SIG-M5 treated with dmso at 0.1 percent for 504 hours (cell line): ENCODE results near the gene RS1.

ENCODE experiments used
- DNase-seq: peaks from one replicate; lab custom pipeline; 2025; ENCODE audit not compliant: unreplicated experiment; lab: John Stamatoyannopoulos, UW

The RS1 gene

DNA sequence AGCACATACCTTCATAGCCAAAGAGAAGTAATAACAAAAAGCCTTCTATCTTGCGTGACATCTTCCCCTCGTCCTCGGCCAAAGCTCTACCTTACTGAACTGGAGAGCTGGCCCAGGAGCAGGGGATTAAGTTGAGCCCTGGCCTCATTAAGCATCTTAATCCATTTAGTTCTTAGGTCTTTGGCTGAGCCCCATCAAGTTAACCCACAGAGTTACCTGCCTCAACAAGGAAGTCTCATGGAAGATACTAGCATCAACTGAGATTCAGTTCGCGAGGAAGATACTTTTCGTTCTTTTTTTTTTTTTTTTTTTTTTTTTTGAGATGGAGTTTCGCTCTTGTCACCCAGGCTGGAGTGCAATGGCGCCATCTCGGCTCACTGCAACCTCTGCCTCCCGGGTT lies at the start of gene RS1:
Gene RS1, minus strand, starts transcription at position 101 of the 400 bp plus-strand sequence. Its CDS starts 40 bp downstream, at position 61.
- no peak for DNase-seq

DNA sequence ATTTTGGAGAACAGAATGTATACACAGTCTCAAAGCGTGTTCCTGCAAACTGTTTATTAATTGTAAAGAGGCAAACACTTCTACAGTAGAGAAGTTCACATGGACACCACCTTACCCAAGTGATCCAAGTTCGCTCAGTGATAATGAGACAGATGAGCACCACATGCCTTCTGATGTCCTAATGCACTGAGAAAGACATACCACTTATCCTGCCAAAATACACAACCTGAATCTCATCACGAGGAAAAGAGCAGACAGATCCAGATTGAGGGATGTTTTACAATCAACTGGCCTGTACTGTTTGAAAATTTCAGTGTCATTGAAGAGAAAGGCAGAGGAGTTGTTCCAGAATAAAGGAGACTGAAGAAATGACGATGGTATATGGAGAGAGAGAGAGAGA lies 47.9 kb upstream of the RS1 start:
- DNase-seq = no peak

DNA sequence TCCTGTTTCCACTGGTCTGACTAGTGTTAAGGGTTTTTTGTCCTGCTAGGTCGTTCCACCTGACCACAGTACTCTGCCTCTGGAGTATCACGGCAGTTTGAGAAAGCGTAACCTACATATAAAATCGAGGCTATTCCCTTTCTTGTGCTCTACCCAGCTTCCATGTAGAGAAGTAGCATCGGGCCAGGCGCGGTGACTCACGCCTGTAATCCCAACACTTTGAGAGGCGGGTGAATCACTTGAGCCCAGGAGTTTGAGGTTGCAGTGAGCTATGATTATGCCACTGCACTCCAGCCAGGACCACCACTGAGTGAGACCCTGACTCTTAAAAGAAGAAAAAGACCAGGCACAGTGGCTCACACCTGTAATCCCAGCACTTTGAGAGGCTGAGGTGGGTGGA lies 43.0 kb upstream of the RS1 start:
- no peak for DNase-seq

DNA sequence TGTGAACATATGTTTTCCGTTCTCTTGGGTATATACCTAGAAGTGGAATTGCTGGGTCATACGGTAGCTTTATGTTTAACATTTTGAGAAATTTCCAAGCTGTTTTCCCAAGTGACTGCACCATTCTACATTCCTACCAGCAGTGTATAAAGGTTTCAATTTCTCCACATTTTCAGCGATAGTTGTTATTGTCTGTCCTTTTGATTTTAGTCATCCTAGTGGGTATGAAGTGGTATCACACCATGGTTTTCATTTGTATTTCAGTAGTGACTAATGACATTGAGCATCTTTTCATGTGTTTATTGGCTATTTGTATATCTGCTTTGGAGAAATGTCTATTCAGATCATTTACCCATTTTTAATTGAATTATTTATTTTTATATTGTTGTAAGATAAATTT lies 37.9 kb upstream of the RS1 start:
- no peak for DNase-seq

DNA sequence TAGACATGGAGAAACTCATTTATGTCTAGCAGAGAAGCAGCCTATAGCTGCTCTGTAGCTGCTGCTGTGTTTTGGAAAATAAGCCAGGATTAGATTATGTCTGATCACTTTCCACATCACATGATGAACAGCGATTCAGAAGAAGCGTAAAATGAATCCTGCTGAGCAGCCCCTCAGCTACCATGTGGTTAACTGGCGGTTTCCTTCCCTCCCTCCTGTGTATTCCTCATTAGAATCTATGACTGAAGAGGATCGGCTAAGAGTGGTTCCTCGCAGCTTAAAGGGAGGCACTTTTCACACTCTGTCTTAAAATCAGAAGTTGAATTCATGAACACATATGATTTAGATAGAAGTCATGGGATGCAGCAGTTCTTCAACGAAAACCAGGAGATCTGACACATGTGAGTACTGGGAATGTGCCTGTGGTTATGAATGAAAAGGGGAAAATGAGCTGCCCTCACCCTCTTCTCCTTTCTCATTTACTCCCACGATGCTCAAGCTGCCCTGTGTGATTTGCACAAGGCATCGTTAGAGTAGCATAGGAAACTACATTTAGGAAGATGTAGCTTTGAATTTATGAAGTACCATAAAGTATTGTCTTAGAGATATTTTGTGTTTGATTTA lies 35.6 kb upstream of the RS1 start, which contains the start of gene PPEF1:
Gene PPEF1, plus strand, starts transcription at position 220 of the 624 bp plus-strand sequence. Its CDS starts 136 bp downstream, at position 356.
- DNase-seq = no peak

DNA sequence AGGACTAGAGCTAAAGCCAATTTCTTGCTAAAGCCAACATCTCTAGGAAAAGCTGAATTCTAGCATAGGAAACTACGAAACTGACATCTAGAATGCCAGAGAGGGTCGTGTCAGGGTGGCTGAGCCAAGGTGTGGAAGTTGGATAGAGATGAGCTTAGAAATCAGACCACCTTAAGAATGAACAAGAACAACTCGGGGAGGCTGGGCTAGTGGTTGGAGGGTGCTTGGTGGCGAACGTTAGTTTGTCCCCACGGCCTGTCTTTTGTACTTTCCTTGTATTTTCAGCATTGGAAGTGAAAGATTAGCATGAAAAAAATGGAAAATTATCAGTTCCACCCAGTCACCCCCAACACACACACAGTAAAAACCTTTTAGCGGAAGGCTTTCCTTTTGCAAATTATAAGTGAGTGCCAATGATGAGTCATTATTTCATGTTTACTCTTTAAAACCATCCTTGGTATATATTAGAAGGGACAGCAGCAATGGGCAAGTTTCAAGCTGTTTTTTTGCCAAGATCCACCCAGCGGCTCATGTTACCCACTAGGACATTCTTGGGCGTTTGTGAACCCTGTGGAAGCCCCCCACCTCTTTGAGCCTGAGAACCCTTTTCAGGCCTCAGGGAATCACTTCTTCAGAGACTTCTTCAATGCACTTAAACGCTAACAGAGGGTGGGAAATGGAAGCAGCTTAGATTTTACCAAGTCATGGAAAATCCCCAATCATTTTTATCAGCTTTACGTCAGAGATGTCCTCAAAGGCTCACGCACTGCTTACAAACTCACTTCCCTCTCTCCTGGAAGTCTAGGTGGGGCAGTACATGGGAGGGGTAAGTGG lies 30.7 kb upstream of the RS1 start:
- DNase-seq = peak; percentile 18

DNA sequence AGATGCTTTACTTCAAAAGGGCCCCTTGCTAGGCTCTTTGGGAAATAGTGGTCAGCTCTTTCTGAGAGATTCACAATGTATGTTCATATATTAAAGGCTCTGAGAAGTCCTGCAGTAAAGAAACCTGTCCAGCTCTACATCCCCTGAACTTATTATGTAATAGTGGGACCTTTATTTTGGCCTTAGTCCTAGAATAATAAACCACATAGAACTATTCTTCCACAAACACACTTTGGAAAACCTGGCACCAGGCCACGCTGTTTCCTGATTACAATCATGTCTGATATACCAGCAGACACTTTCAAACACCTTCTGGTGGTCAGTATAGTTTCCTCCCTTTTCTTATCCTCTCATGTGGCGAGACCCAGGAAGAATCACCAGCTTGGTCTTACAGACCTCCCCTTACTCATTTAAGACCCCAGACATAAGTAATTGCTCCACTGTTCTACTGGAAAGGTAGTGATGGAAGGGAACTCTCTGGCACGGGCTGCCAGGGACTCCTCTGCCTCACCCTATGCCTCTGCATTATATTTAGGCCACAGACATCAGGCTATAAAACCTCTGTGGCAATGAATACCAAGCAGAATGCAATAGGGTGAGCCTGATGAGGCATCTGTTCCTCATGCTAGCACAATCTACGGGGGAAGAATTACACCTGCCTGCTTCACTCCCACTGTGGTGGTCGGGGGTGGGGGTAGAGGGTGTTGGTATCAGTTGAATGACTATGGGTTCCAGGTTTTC lies 29.9 kb upstream of the RS1 start:
- no peak for DNase-seq

DNA sequence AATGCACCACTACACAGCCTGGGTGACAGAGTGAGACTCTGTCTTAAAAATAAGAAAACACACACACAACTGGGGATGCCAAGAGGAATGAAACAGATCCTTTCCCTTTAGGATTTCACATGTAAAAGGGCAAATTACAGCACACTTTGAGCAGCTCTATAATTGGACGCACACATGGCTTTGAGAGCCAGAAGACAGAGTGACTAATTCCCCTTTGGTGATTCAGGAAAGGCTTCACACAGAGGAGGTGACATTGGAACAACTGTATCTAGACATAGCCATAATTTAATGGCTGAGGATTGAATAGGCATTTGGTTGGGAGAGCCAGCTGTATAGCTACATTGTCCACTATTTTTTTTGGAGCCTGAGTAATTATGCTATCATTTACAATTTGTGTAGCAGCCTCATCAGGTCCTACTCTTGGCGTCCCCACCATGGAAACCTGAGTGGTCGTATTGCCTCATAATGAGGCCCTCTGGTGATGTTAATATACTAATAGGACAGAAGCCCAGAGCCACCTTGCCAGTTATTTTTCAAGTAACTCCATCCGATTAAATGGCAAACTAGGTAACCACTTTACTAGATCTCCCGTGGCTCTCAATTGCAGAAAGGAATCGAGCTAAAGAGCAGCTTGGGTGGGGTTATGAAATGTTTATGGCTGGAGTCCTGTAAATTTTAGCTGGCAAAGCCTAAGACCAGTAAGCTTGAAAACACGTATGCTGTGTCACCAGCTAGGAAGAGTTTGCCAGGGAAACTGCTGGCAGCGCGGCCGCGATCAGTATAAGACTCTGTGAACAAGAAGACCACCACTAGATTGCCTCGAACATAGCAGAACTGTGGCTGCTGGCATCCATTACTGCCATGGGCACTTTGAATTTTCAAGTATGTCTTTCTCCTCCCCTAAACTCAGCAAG lies 27.1 kb upstream of the RS1 start:
- no peak for DNase-seq

DNA sequence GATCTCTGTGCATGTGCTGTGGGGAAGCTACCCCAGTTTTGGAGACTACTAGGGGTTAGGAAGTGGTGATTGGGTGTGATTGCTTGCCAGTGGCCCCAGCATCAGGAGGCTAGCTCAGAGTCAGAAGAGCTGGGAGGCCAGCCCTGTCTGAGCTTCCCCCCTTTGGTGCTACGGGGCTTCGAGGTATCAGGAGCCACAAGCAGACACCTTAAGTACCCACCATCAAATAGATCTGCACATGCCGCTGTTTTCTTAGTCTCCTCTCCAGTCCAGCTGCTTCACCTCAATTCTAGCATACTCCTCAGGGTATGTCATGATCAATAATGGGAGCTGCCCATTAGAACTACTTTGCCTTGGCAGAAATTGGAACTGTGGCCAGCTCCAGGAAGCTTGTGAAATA lies 24.7 kb upstream of the RS1 start:
- no peak for DNase-seq

DNA sequence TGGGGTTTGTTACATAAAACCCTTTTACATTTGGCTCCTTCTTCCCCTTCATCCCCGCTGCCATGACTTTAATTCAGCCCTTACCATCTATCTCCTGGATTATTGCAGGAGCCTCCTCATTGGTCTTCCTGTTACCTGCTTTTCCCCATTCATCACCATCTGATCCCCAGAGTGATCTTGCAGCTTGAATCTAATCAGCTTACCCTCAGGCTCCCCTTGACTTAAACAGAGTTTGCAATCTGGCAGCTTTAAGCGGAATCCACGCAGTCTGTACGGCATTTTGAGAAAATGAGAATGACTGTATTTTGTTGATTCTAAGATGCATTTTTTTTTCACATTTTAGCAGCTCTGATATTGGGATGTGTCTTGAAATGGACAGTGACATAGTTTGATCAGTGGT lies 20.6 kb upstream of the RS1 start:
- no peak for DNase-seq

DNA sequence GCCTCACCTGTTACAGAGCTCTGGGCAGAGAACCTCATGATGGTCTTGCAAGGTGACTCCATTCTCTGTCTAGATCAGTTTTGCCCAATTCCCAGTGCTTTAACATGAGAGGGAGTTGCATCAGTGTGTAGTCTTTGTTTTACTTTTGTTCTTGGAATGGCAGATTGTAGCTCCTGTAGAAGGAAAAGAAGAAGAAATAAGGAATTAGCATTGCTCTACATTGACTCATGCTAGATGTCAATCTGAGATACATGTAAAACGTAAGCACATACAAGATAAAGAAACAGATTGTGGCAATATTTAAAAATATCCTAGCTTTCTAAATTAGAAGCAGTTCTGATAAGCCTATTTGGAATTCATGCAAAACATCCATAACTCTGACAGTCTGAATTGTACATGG lies 19.5 kb upstream of the RS1 start:
- DNase-seq = no peak

DNA sequence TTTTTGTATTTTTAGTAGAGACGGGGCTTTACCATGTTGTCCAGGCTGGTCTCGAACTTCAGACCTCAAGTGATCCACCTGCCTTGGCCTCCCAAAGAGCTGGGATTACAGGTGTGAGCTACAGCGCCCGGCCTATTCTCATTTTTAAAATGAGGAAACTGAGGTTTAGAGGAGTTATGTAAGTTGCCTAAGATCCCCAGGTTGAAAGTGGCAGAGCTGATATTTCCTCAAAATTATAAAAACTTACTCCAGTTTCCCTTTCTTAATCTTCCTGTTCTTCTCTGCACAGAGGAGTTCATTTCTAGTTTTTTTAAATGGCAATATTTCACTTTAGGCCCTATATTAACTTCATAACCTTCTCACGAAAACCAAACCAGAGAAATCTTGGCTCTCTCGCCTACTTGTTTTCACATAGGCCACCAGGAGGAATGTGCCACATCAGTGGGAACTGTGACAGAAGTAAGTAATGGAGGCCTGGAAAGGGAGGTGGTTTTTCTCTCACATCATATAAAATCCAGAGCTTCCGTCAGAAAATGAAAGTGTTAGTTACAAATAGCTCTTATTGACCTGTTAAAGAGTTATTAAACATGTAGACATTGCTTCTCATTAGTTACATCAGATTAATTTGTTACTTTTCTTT lies 16.1 kb upstream of the RS1 start:
- peak; percentile 56 for DNase-seq

DNA sequence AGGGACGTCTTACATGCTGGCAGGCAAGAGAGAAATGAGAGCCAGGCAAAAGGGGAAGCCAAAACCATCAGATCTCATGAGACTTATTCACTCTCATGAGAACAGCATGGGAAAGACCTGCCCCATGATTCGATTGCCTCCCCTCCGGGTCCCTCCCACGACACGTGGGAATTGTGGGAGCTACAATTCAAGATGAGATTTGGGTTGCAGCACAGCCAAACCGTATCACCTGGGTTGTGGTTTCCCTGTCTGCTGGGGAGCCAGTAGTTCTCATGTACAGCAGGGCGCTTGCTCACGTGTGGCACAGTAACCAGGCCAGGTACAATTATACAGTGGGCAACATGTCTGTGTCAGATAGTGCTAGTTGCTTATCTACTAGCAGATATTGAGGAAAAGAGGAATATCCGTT lies 11.1 kb upstream of the RS1 start:
- no peak for DNase-seq

DNA sequence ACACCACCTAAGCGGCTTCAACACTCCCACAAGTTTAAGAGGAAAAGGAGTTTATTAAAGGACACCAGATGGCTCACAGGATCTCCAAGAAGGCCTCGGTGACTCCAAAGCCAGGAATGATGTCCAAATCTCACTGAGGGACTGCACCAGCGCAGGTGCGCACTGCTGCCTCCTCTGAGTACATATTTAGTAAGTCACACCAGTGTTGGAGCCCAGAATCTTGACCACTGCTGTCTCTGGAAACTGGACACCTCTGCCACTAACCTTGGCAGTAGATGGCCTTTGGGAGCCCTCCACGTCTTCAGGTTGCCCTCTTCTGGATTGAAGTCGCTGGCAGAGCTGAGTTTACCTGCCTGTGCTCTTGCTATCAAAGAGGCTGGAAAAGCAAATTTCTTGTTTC lies 10.1 kb upstream of the RS1 start:
- no peak for DNase-seq

DNA sequence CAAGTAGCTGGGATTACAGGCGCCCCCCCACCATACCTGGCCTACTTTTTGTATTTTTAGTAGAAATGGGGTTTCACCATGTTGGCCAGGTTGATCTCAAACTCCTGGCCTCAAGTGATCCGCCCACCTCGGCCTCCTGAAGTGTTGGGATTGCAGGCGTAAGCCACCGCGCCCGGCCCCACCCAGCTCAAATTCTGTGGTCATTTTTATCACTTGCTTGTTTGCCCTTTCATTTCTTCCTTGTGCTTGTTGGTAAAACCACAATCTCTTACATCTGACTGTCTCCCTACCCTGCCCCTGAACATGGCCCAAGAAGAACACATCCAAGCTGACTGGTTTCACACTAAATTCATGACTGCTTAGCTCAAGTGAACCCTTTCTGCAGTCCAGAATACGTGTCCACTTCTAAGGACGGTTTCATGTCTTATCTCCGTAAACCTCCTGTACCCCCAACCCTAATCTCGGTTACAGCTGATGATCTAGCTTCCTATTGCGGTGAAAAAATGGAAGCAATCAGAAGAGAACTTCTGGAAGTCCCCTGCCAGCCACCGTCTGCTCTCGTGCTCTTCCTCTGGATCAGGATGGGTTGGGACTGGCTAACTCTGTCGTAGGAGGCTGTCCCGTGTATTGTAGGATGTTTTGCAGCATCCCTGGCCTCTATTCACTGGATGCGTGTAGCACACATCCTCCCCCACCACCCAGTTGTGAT lies 5.4 kb upstream of the RS1 start:
- no peak for DNase-seq

DNA sequence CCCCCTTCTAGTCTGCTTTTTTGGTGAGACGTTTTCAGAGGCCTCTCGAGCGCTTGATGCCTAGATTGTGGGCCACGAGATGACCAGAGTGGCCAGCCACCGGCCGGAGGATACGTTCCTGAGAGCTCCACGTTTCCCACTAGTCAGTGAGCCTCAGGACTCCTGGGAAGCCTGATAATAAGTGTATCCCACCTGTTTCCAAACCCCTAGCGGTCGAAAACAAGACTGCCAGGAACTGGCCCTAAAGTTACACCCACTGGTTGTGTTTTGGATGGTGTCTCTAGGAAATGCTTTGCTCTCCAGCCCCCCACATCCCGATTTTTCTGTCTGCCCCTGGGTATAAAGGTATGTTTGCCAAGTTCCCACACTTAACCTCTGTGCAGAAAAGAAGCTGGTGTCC lies 4.6 kb upstream of the RS1 start:
- DNase-seq = no peak

DNA sequence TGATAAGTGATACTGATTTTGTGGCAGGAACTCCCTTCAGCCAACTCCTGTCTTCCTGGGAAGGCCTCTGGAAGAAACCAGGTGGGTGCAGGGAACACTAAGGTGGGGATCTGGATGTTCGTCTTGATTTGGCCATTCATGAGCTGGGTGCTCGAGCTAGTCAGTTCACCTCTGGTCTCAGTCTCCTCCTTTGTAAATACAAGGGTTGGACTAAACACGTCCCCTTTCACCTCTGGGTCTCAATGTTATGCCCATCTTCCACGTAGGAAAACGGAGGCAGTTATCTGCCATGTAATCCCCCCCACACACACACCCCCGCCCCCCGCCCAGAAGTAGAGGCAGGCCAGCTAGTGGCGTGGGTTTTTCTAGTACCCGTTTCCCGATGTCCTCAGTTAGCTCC lies 4.1 kb upstream of the RS1 start:
- no peak for DNase-seq

DNA sequence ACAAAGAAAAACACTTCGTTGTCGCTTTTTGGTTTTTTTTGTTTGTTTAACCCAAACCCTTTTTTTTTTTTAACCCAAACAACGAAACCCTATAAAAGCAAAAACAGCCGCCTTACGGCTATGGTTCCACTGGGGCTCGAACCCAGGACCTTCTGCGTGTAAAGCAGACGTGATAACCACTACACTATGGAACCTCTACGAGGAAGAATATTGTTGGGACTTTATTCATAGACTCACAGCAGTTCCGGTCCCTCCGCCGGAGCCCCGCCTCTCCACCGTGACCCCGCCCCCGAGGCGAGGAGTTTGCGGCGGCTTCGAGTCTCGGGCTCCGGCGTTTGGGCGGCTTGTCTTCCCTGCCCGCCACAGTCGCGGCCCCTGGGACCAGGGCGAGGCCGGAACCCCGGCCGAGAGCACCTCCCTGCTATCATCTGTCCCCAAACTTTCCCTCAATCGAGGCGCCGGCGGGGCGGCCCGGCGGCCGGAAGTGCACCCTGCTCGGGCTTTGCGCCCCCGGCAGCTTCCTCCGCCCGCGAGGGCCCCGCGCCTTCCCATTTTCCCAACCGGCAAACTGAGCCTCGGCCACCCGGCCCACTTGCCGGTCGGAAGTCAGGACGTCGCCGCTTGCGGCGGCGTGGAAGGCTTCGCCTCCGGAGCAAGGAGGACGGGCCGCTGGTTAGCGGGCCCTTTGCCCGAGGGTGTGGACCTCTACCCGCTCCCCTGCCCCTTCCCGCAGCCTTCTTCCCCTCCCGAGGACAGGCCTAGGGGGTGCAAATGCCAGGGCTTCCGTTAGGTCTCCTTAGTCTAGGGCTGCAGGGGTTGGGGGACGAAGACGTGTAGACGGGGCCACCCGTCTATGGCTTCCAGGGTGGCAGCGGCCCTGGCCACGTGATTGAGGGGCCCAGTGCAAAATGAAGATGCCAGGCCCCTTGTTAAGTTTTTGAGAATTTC lies 3.2 kb upstream of the RS1 start:
- peak; percentile 45 for DNase-seq

DNA sequence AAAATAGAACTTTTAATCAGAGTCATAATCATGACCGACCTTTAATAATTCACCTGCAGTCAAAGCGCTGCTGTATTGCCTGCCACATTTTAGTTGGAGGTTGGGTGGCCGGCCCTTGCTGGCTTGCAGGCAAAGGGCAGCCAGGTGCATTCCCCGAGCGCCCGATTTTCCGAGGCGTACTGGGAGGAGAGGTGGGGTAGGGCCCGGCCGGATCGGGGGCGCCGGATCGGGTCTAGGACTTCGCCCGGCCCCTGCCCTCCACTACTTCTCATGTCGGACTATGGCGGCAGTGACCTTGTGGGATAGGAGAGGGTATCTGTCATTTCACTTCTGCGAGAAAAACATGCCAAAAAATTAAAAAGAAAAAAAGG lies 2.5 kb upstream of the RS1 start:
- no peak for DNase-seq
